ENCODE measurements around the gene CASS4. TPM values are rescaled to one million over a fixed set of nuclear protein-coding genes. Genes with fewer than 3 reads are reported as not detected.

Gene CASS4
- total RNA-seq, 1 experiment from 2014 or later = 0.17 TPM

GRCh38 chr20:56376331-56376730 is 35.7 kb upstream of the CASS4 start:
- Histone ChIP-seq H3K36me3 (ENCODE audit: control insufficient read depth in 1 of 2, insufficient read depth in 2 of 2, low read length in 2 of 2) (peaks cover 53 to 60% of the 10 kb centered on the region in 2 experiments), H3K4me2 (ENCODE audit: low read length) (no peak overlapping the region), H2AFZ (ENCODE audit: low read depth, low read length, poor library complexity, severe bottlenecking) (no peak overlapping the region), H3K9ac (ENCODE audit: low read length) (no peak overlapping the region), H3K9me3 (ENCODE audit: control insufficient read depth in 1 of 2, insufficient read depth in 1 of 2, low read depth in 1 of 2, low read length in 2 of 2) (no peaks in the 10 kb centered on the region), H3K27me3 (ENCODE audit: insufficient read depth, low read length) (no peaks in the 10 kb centered on the region), H3K79me2 (ENCODE audit: insufficient read depth, low read length) (peaks cover 95% of the 10 kb centered on the region), H3K4me1 (ENCODE audit: control insufficient read depth in 1 of 2, insufficient read depth in 2 of 2, low read length in 2 of 2) (no peaks in the 10 kb centered on the region), H3K27ac (ENCODE audit: low read depth, low read length) (no peak overlapping the region), H4K20me1 (ENCODE audit: insufficient read depth) (no peaks in the 10 kb centered on the region), H3K9me2 (ENCODE audit: insufficient read depth) (no peaks in the 10 kb centered on the region), H3K4me3 (replicated peaks in 1 of 2; ENCODE audit: low read depth in 1 of 2, low read length in 2 of 2) (no peak overlapping the region)
- ChIA-PET RAD21 (ENCODE audit: low non-redundant PET in 1 of 2, low total read pairs in 2 of 2, uncharacterized antibody in 2 of 2, unreplicated experiment in 2 of 2) (no interaction called here), POLR2A (interaction anchor here (1.7 kb wide), 1 partner anchor 15 kb away, joined by 4 read pairs; the partner anchor contains the start of gene AURKA), CTCF (no interaction called here)
- TF ChIP-seq CEBPB (IDR thresholded peaks at IDR 0.05; ENCODE audit: low read depth) = no peak
- no peak for TF ChIP-seq POLR2AphosphoS5 (IDR thresholded peaks at IDR 0.05; ENCODE audit: low read depth, low read length)
- no peak for TF ChIP-seq EZH2phosphoT487 (IDR thresholded peaks at IDR 0.05; ENCODE audit: borderline replicate concordance)
- no peak for TF ChIP-seq POLR2A (IDR thresholded peaks at IDR 0.05; ENCODE audit: borderline replicate concordance, extremely low read depth, insufficient read depth, insufficient read length)
- TF ChIP-seq FOSL1 (IDR thresholded peaks at IDR 0.05; ENCODE audit: low read depth) = no peak
- TF ChIP-seq YY1 (IDR thresholded peaks at IDR 0.05; ENCODE audit: extremely low read depth, insufficient replicate concordance, low read depth, low read length) = no peak
- no peak for TF ChIP-seq CBX3 (IDR thresholded peaks at IDR 0.05; ENCODE audit: low read depth)
- no peak for TF ChIP-seq SIN3A (IDR thresholded peaks at IDR 0.05; ENCODE audit: low read depth)
- TF ChIP-seq CTCF (IDR thresholded peaks at IDR 0.05 in 2 of 3, conservative IDR thresholded peaks at IDR 0.05 in 1 of 3; ENCODE audit: borderline replicate concordance in 1 of 3, insufficient read depth in 1 of 3, low read depth in 2 of 3, low read length in 2 of 3) = no peak
- TF ChIP-seq ZFX (IDR thresholded peaks at IDR 0.05) = no peak
- no peak for TF ChIP-seq SP1 (IDR thresholded peaks at IDR 0.05; ENCODE audit: low read depth)
- TF ChIP-seq, protein P1, sequence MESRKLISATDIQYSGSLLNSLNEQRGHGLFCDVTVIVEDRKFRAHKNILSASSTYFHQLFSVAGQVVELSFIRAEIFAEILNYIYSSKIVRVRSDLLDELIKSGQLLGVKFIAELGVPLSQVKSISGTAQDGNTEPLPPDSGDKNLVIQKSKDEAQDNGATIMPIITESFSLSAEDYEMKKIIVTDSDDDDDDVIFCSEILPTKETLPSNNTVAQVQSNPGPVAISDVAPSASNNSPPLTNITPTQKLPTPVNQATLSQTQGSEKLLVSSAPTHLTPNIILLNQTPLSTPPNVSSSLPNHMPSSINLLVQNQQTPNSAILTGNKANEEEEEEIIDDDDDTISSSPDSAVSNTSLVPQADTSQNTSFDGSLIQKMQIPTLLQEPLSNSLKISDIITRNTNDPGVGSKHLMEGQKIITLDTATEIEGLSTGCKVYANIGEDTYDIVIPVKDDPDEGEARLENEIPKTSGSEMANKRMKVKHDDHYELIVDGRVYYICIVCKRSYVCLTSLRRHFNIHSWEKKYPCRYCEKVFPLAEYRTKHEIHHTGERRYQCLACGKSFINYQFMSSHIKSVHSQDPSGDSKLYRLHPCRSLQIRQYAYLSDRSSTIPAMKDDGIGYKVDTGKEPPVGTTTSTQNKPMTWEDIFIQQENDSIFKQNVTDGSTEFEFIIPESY (IDR thresholded peaks at IDR 0.05; ENCODE audit: extremely low read depth, insufficient replicate concordance, low read length) = no peak
- BruUV-seq (replicated peaks) = no TSS peak
- intact Hi-C loops (cut with micrococcal nuclease) = no loop called here
- DNase-seq (ENCODE audit: low read depth, low spot score) (no peak), ATAC-seq (no peak)

All from HCT116 (cell line).